ENCODE data around the gene AGMO. TPM values are rescaled to one million over a fixed set of nuclear protein-coding genes. Genes with fewer than 3 reads are reported as not detected.

AGMO gene
- 0.32 TPM for total RNA-seq
- long read RNA-seq, partial matches to known transcripts = 0 of 2 reads
- long read RNA-seq, other reads (novel, unspliced or antisense) = 2 of 2 reads

GRCh38 chr7:15561835-15562234 lies at the start of gene AGMO:
TSS of gene AGMO (minus strand) at chr7:15562015.
- intact Hi-C loops (cut with micrococcal nuclease) = no loop called here
- peak; percentile 70 for DNase-seq
- ATAC-seq = peak; percentile 85

- intact Hi-C loops (cut with micrococcal nuclease) = no loop called here
- DNase-seq (no peak), ATAC-seq (no peak)
These were observed 48.7 kb upstream of the AGMO start for GRCh38 chr7:15610503-15610902.

GRCh38 chr7:15609287-15609686 lies 47.5 kb upstream of the AGMO start:
- ATAC-seq = no peak
- DNase-seq = no peak
- intact Hi-C loops (cut with micrococcal nuclease) = no loop called here

- ATAC-seq (no peak), DNase-seq (no peak)
- intact Hi-C loops (cut with micrococcal nuclease) = no loop called here
These were observed 45.9 kb upstream of the AGMO start for GRCh38 chr7:15607529-15608210.

GRCh38 chr7:15606561-15606960 lies 44.7 kb upstream of the AGMO start:
- DNase-seq (no peak), ATAC-seq (no peak)
- intact Hi-C loops (cut with micrococcal nuclease) = no loop called here

- intact Hi-C loops (cut with micrococcal nuclease) = no loop called here
- no peak for DNase-seq
These were observed 42.4 kb upstream of the AGMO start for GRCh38 chr7:15604166-15604565.

GRCh38 chr7:15603124-15603523 lies 41.3 kb upstream of the AGMO start:
- ATAC-seq (no peak), DNase-seq (no peak)
- intact Hi-C loops (cut with micrococcal nuclease) = no loop called here

More at GRCh38 chr7:15604166-15604565, 42.4 kb upstream of the AGMO start:
- no peak for ATAC-seq

- ATAC-seq (no peak), DNase-seq (no peak)
- intact Hi-C loops (cut with micrococcal nuclease) = no loop called here
These were observed 40.4 kb upstream of the AGMO start for GRCh38 chr7:15602236-15602635.

- intact Hi-C loops (cut with micrococcal nuclease) = no loop called here
- DNase-seq (no peak), ATAC-seq (no peak)
These were observed 39.4 kb upstream of the AGMO start for GRCh38 chr7:15601175-15601574.

GRCh38 chr7:15600298-15600697 lies 38.5 kb upstream of the AGMO start:
- ATAC-seq (no peak), DNase-seq (no peak)
- intact Hi-C loops (cut with micrococcal nuclease) = no loop called here

GRCh38 chr7:15594461-15594860 lies 32.6 kb upstream of the AGMO start:
- DNase-seq = no peak
- intact Hi-C loops (cut with micrococcal nuclease) = no loop called here
- no peak for ATAC-seq

GRCh38 chr7:15593382-15593781 lies 31.6 kb upstream of the AGMO start:
- intact Hi-C loops (cut with micrococcal nuclease) = no loop called here
- ATAC-seq (no peak), DNase-seq (no peak)

GRCh38 chr7:15586266-15586665 lies 24.5 kb upstream of the AGMO start:
- intact Hi-C loops (cut with micrococcal nuclease) = no loop called here
- no peak for DNase-seq
- ATAC-seq = no peak

- DNase-seq (no peak), ATAC-seq (no peak)
- intact Hi-C loops (cut with micrococcal nuclease) = no loop called here
These were observed 22.8 kb upstream of the AGMO start for GRCh38 chr7:15584575-15584974.

GRCh38 chr7:15582773-15583172 lies 21.0 kb upstream of the AGMO start:
- ATAC-seq (no peak), DNase-seq (no peak)
- intact Hi-C loops (cut with micrococcal nuclease) = no loop called here

- intact Hi-C loops (cut with micrococcal nuclease) = no loop called here
- no peak for ATAC-seq
- no peak for DNase-seq
These were observed 19.6 kb upstream of the AGMO start for GRCh38 chr7:15581352-15581951.

GRCh38 chr7:15580604-15581351 lies 19.0 kb upstream of the AGMO start:
- intact Hi-C loops (cut with micrococcal nuclease) = no loop called here
- no peak for DNase-seq
- ATAC-seq = peak; percentile 39

GRCh38 chr7:15577600-15577999 lies 15.8 kb upstream of the AGMO start:
- DNase-seq (no peak), ATAC-seq (no peak)
- intact Hi-C loops (cut with micrococcal nuclease) = no loop called here

GRCh38 chr7:15571301-15571878 lies 9.6 kb upstream of the AGMO start:
- DNase-seq (no peak), ATAC-seq (no peak)
- intact Hi-C loops (cut with micrococcal nuclease) = no loop called here

GRCh38 chr7:15567652-15568051 lies 5.8 kb upstream of the AGMO start:
- intact Hi-C loops (cut with micrococcal nuclease) = no loop called here
- DNase-seq (no peak), ATAC-seq (no peak)
